Common myeloid progenitor, CD34-positive (primary cell): Measurements from ENCODE around the gene ANO2.

Experiments used
- CTCF ChIA-PET: fragments of 350-600 bp; sonication (Branson Sonifier 250); formaldehyde crosslinking; loops from one replicate; lab custom pipeline; 2021; ENCODE audit warnings: antibody characterized with exemption; lab: Charles Lee
- POLR2A ChIA-PET: fragments of 350-600 bp; sonication (Branson Sonifier 250); formaldehyde crosslinking; loops from one replicate; lab custom pipeline; 2021; ENCODE audit warnings: antibody characterized with exemption; lab: Charles Lee
- DNase-seq, 3 donors: peaks; one replicate each; pipeline versions ENCODE4 v3.0.0 to v3.0.0-alpha.2; 2013
- H3K27ac ChIP-seq, 2 experiments: 1 replicate in 1 of 2; 2 replicates in 1 of 2; pipeline ENCODE4 v1.7.0; 2013; ENCODE audit warnings: inconsistent platforms in 2 of 2, low read length in 2 of 2, mild to moderate bottlenecking in 2 of 2, low read depth in 1 of 2, moderate library complexity in 1 of 2; ENCODE audit not compliant: severe bottlenecking in 2 of 2, insufficient read depth in 1 of 2, poor library complexity in 1 of 2
- H3K27me3 ChIP-seq, 5 experiments: replicated peaks in 2 of 5; 1 replicate in 3 of 5; 2 replicates in 2 of 5; pipeline versions ENCODE4 v1.6.1 to v1.7.0; 2013; ENCODE audit warnings: low read length in 4 of 5, mild to moderate bottlenecking in 2 of 5, moderate library complexity in 2 of 5, inconsistent platforms in 1 of 5; ENCODE audit not compliant: insufficient read depth in 5 of 5, control insufficient read depth in 4 of 5
- H3K36me3 ChIP-seq, 4 experiments: 1 replicate in 2 of 4; 2 replicates in 2 of 4; pipeline versions ENCODE4 v1.6.1 to v1.7.0; 2013; ENCODE audit warnings: low read length in 3 of 4, control low read depth in 1 of 4, mild to moderate bottlenecking in 1 of 4; ENCODE audit not compliant: control insufficient read depth in 4 of 4, insufficient read depth in 4 of 4
- H3K4me1 ChIP-seq, 4 experiments: 1 replicate in 3 of 4; 2 replicates in 1 of 4; pipeline versions ENCODE4 v1.6.1 to v1.7.1; 2013; ENCODE audit warnings: low read length in 3 of 4, mild to moderate bottlenecking in 3 of 4, control low read depth in 1 of 4, inconsistent platforms in 1 of 4, moderate library complexity in 1 of 4; ENCODE audit not compliant: control insufficient read depth in 4 of 4, insufficient read depth in 4 of 4; ENCODE audit errors: control extremely low read depth in 1 of 4
- H3K4me3 ChIP-seq, 7 experiments: 1 replicate in 4 of 7; 2 replicates in 3 of 7; pipeline versions ENCODE4 v1.5.1 to v1.7.0; 2013; ENCODE audit warnings: mild to moderate bottlenecking in 7 of 7, low read length in 6 of 7, moderate library complexity in 6 of 7, inconsistent platforms in 2 of 7, low read depth in 2 of 7, control low read depth in 1 of 7; ENCODE audit not compliant: insufficient read depth in 4 of 7, control insufficient read depth in 1 of 7; ENCODE audit errors: extremely low read depth in 1 of 7
- H3K9me3 ChIP-seq, 5 experiments: 1 replicate in 4 of 5; 2 replicates in 1 of 5; pipeline versions ENCODE4 v1.6.1 to v1.7.1; 2013; ENCODE audit warnings: low read length in 4 of 5, mild to moderate bottlenecking in 2 of 5, inconsistent platforms in 1 of 5, low read depth in 1 of 5, moderate library complexity in 1 of 5; ENCODE audit not compliant: control insufficient read depth in 4 of 5, insufficient read depth in 2 of 5; ENCODE audit errors: control extremely low read depth in 1 of 5
- WGBS: methylation state at CpG from one replicate; pipeline ENCODE4 v1.1.5; 2013; ENCODE audit not compliant: insufficient coverage; 5-methylcytosine and 5-hydroxymethylcytosine counted together

ANO2 gene

DNA sequence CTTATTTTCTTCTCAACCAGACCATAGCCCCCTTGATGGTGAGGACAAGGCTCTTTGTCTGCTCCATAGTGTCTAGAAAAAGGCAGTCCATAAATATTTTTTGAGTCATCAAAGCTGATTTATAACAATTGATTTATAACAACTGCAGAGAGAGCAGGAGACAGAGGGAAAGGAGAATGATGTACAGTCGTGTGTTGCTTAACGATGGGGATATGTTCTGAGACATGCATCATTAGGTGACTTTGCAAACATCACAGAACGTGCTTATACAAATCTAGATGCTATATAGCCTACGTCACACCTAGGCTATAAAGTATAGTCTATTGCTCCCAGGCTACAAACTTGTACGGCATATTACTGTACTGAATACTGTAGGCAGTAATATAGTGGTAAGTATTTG, 369.8 kb downstream of the ANO2 start:
- DNase-seq: no peak
- no peaks in the 10 kb centered on the region for H3K4me1 ChIP-seq
- WGBS: no CpG with 5 or more reads among the region's 5 CpGs
- peaks cover 0 to 1% (median 0%) of the 10 kb centered on the region in 5 experiments for H3K9me3 ChIP-seq
- no peak overlapping the region for H3K4me3 ChIP-seq
- H3K27ac ChIP-seq: no peak overlapping the region
- H3K27me3 ChIP-seq: peaks cover 0 to 3% (median 2%) of the 10 kb centered on the region in 5 experiments
- H3K36me3 ChIP-seq: no peaks in the 10 kb centered on the region
- CTCF ChIA-PET: no interaction called here
- POLR2A ChIA-PET: interaction anchor here (0.7 kb wide), 1 partner anchor 12 kb away, joined by 4 read pairs; no protein-coding TSS in a partner anchor

DNA sequence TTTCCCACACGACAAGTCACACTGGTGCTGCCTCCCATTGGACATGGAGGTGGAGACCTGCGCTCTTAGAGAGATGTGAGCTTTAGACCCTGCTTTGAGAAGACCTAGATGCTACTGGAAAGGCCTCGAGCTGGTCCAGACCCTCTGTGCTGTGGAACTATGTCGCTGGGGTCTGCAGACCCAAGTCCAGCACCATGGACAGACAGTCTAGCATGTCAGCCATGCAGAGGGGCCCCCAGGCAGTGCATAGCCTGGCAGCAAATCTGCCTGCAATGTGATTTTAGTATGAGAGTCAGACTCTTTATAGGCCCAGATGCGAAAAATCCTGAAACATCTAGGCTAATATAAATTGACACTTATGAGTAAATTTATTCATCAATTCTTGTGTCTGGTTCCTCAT, 371.7 kb downstream of the ANO2 start:
- H3K27me3 ChIP-seq: peaks cover 0 to 3% (median 2%) of the 10 kb centered on the region in 5 experiments
- no peak overlapping the region for H3K27ac ChIP-seq
- H3K9me3 ChIP-seq: no peaks in the 10 kb centered on the region
- POLR2A ChIA-PET: no interaction called here
- CTCF ChIA-PET: no interaction called here
- H3K4me3 ChIP-seq: no peak overlapping the region
- DNase-seq: no peak
- 100% methylated on average over 4 of the region's 5 CpGs for WGBS
- no peaks in the 10 kb centered on the region for H3K4me1 ChIP-seq
- no peaks in the 10 kb centered on the region for H3K36me3 ChIP-seq

DNA sequence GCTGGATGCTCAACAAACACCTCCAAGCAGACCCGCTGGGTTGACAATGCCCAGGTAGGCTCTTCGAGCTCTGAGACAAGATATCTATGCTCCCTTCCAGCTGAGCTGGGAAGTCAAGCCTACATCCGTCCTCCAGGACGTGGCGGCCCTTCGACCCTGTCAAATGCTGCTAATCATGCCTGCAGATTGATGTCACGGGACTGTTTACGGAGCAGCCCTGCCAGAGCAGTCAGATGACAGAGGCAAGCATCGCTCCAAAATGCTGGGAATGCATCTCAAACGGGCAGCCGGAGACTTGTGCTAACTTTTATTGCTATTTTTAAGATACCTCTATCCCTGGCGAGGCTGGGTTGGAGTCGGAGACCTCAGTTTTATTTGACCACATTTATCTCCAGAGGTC, 373.9 kb downstream of the ANO2 start:
- Histone ChIP-seq H3K4me1 (peaks cover 0 to 4% (median 1%) of the 10 kb centered on the region in 4 experiments), H3K4me3 (no peak overlapping the region), H3K27ac (no peak overlapping the region), H3K9me3 (no peaks in the 10 kb centered on the region), H3K36me3 (no peaks in the 10 kb centered on the region), H3K27me3 (peaks cover 0 to 4% (median 2%) of the 10 kb centered on the region in 5 experiments)
- DNase-seq: no peak
- POLR2A ChIA-PET: no interaction called here
- WGBS: 85% methylated on average over 11 of the region's 13 CpGs
- CTCF ChIA-PET: interaction anchor here (1.0 kb wide), 1 partner anchor 8 kb away, joined by 3 read pairs; no protein-coding TSS in a partner anchor

DNA sequence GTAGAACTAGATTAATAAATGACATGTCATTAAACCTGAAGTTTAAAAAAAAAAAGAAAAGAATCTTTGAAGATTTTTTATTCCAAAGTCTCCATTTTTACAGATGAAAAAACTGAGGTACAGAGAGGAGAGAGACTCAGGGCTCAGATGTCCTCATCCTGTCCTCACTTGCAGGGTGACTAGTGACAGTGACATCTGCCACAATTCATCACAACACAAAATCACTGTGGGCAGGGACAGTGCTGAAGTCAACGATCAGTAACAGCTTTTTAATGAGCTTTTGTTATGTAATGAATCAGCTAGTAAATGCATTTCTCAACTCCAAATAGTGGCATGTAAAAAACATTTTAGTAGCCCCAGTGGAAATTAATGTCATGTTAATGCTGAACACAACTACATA, 374.6 kb downstream of the ANO2 start:
- no peak for DNase-seq
- no CpG with 5 or more reads among the region's 1 CpG for WGBS
- H3K27ac ChIP-seq: no peak overlapping the region
- H3K9me3 ChIP-seq: no peaks in the 10 kb centered on the region
- H3K27me3 ChIP-seq: peaks cover 0 to 4% (median 2%) of the 10 kb centered on the region in 5 experiments
- no peaks in the 10 kb centered on the region for H3K36me3 ChIP-seq
- H3K4me1 ChIP-seq: peaks cover 0 to 4% (median 1%) of the 10 kb centered on the region in 4 experiments
- H3K4me3 ChIP-seq: no peak overlapping the region
- CTCF ChIA-PET: interaction anchor here (1.0 kb wide), 1 partner anchor 7 kb away, joined by 3 read pairs; no protein-coding TSS in a partner anchor
- POLR2A ChIA-PET: no interaction called here

DNA sequence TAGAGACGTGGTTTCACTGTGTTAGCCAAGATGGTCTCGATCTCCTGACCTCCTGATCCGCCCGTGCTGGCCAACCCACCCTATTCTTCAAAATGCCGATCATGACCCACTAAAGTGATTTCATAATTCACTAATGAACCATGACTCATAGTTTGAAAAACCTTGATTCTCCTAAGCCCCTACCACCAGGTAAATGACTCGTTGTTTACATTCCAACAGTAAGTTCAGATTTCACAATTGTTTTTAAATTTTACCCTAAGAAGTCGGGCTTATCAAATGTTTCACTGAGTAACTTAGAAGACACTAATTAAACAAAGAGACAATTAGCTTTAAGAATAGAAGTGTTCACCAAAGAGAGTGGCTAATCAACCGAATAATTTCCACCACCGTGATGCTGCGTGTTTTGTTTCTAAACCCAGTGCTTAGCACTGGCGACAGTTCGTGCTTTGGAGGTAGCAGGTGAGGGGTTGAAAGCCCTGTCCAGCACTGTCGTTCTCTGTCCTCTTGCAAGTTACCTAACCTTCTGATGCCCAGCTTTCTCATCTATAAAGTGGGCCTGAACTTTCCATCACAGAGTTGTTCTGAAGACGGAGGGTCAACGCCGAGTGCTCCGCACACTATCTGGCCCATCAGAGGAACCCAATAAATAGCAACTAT, 376.6 kb downstream of the ANO2 start:
- H3K27ac ChIP-seq: no peak overlapping the region
- peaks cover 0 to 4% (median 1%) of the 10 kb centered on the region in 4 experiments for H3K4me1 ChIP-seq
- no peaks in the 10 kb centered on the region for H3K9me3 ChIP-seq
- DNase-seq: no peak
- H3K4me3 ChIP-seq: no peak overlapping the region
- CTCF ChIA-PET: interaction anchor here (1.2 kb wide), 1 partner anchor 11 kb away, joined by 3 read pairs; no protein-coding TSS in a partner anchor
- POLR2A ChIA-PET: no interaction called here
- H3K27me3 ChIP-seq: peaks cover 0 to 3% (median 2%) of the 10 kb centered on the region in 5 experiments
- H3K36me3 ChIP-seq: no peaks in the 10 kb centered on the region
- WGBS: 97% methylated on average over 14 of the region's 17 CpGs

DNA sequence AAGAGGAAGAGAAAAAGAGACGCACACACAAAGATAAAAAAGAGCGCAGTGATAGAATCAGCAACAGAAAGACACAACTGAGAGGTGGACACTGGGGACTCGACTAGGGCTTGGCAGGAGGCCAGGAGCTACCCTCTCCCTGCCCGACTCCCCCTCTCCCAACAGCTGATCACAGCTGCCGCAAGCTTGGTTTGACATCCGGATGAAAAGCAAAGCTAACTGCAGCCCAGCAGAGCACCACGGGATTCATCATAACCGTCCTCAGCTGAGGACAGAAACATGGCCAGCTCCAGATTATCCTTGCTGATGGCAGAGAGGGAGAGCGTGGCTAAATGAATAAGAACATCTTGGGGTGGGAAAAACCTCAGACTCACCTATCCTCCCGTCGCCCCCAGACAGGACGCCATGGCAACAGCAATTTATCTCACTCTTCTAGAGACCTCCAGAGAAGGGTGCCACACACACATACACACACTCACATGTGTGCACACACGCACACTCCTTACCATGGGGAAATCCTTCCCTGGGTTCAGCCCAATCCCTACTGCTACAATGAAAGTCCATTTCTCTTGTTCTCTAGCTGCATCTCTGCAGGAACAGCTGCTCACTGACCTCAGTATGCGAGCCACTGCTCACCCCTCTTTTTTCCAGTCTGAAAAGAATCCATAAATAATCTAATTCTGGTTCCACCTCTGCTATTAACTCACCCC, 377.9 kb downstream of the ANO2 start:
- ChIA-PET CTCF (interaction anchor here (1.2 kb wide), 1 partner anchor 9 kb away, joined by 3 read pairs; no protein-coding TSS in a partner anchor), POLR2A (no interaction called here)
- peaks cover 0 to 3% (median 2%) of the 10 kb centered on the region in 5 experiments for H3K27me3 ChIP-seq
- no peak overlapping the region for H3K4me3 ChIP-seq
- peak in 2 of 3 donors; percentile 13 to 15 for DNase-seq
- H3K4me1 ChIP-seq: peaks cover 0 to 4% (median 1%) of the 10 kb centered on the region in 4 experiments
- H3K27ac ChIP-seq: no peak overlapping the region
- no peaks in the 10 kb centered on the region for H3K36me3 ChIP-seq
- H3K9me3 ChIP-seq: no peaks in the 10 kb centered on the region
- WGBS: 67% methylated on average over 11 of the region's 14 CpGs
